ENCODE results near the gene MON2.
A peak's percentile ranks its signal among the peaks of the same experiment; 100 is the strongest.

Gene MON2

DNA sequence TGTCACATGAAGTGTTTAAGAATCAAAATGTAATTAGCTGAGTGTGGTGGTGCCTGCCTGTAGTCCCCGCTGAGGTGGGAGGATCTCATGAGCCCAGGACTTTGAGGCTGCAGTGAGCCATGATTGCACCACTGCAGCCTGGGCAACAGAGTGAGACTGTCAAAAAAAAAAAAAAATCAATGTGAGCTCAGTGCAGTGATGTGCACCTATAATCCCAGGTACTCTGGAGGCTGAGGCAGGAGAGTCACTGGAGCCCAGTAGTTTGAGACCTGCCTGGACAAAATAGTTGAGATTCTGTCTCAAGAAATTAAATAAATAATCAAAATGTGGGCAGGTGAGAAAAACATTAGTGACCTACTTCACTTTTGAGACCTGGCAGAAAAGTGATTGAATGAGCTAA, 140.0 kb downstream of the MON2 start:
- no peak for DNase-seq (ENCODE audit: low spot score)

DNA sequence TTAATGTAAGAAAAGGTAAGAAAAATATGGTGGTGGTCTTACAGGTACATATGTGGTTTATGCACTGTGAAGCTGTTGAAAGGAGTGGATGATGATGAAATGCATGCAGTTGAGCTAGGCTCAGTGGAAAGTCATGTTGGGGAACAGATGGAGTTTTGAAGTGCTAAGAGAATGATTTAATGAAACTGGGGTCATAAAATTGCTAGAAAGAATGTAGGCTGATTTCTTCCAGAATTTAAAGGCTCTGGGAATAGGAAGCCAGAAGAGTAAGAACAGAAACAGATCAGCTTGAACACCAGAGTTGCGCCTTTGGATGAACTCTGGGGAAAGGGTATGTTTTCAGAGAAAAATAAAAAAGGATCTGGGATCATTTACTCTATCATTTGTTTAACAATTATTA, 146.5 kb downstream of the MON2 start:
- DNase-seq (ENCODE audit: low spot score): no peak

DNA sequence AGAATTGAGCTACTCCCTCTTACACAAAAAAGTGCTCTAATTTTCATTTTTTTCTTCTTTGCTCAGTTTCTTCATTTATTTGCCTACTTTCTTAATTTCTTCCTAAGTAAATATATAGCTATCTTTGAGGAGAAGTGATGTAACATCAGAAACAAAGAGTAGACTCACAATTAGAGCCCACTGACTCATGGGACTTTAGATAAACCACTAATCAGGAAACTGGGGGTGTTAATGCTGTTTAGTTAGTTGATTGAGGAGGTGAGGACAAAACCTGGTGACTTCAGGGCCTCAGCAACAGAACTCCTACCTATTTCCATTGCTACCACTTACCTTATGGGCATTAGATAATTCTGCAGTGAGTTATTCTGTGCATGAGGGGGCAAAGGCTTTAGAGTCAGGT, 151.7 kb downstream of the MON2 start:
- DNase-seq (ENCODE audit: low spot score): no peak

GRCh38 chr12:62618930-62619329, 152.3 kb downstream of the MON2 start:
- DNase-seq (ENCODE audit: low spot score): no peak

DNA sequence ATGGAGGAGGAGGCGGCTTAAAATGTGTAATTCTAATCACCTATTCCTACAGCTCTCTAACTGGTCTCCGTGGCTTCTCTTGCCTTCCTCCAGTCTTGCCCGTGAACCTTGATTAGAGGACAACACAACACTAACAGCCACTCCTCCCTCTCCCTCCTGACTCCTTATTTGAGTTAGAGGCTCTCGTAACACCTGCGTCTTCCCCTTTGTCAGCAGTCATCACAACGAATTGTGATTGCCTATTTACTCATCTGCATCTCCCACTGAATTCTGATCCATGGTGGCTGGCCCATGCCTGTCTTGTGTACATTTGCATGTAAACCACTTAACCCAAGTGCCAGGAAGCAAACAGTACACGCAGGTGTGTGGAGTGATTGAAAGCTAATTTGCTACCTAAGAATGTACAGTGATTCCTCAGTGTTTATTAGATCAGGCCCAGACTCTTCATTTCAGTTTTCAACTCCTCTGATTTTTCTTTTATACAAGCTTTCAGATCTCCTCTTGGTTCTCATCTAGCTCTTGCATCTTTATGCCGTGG, 154.5 kb downstream of the MON2 start:
- DNase-seq (ENCODE audit: low spot score): no peak

DNA sequence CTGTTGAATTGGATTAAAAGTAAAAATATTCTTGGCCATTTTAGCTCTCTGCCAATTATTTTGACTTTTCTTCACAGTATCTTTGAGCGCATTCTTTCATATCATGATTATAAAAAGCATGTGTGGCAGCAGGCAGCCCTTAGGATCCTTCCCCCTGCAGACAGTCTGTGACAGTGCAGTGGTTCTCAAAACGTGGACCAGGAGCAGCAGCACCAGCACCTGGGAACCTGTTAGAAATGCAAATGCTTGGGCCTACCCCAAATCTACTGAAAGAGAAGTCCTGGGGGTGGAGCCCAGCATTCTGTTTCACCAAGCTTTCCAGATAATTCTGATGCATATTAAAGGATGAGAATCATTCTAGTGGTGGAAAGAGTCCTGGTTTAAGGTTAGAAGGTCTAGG, 155.6 kb downstream of the MON2 start:
- DNase-seq (ENCODE audit: low spot score): no peak

- no peak for DNase-seq (ENCODE audit: low spot score)
Observed at GRCh38 chr12:62625228-62625627, 158.6 kb downstream of the MON2 start.

- no peak for DNase-seq (ENCODE audit: low spot score)
Observed at GRCh38 chr12:62627181-62627580, 160.6 kb downstream of the MON2 start.

GRCh38 chr12:62629413-62629812, 162.8 kb downstream of the MON2 start:
- DNase-seq (ENCODE audit: low spot score): no peak

DNA sequence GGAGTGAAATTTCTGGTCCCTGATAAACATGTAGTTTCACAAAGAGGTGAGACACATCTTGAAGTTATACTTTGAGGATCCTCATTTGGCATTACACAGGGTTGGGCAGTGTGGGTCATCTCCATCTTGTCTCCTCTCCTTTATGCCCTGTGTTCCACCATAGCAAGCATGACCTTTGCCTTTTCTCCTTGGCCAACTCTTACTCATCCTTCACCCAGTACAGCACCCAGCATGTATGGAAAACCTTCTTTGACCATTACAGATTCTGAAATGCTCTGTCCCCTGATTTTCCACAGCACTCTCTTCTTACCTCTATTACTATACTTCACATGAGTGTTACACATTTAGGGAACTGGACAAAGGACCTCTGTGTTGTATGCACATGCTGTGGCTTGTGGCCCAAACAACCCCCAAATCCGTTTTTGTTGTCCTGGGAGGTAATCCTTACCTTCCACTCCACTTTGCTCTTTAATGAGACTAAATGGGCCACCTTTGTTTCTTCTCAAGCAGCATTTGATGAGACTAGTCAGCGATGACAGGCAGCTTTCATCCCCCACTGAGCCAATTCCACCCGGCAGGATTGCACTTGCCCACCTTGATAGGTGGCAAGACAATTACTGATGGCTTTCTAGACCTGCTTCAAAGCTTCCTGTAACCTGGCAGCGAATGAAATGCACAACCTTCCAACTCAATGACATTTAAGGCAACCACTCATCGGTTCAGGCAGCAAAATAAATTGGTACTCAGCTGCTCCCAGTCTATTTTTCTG, 163.5 kb downstream of the MON2 start:
- DNase-seq (ENCODE audit: low spot score): no peak

GRCh38 chr12:62631471-62632410, 165.1 kb downstream of the MON2 start:
- DNase-seq (ENCODE audit: low spot score): no peak

GRCh38 chr12:62632411-62632918, 165.8 kb downstream of the MON2 start:
- DNase-seq (ENCODE audit: low spot score): no peak

DNA sequence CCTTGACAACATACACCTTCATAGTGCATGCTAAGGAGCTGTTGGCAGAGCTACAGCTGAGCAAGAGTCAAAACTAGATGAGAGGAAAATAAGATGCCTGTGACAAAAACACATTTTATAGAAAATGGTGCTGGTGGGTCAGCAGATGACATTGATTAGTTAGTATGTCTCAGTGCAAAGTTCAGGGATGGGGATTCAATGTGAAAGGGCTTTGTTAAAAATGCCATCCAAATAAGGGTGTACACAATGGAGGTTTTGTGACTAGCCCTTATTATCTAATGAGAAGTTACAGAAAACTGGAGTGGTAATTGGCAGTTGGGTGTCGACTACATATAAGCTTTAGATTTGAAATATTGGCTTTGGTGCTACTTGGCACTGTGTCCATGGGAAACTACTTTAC, 169.0 kb downstream of the MON2 start:
- DNase-seq (ENCODE audit: low spot score): no peak

- DNase-seq (ENCODE audit: low spot score): no peak
Observed at GRCh38 chr12:62637679-62638078, 171.1 kb downstream of the MON2 start.

GRCh38 chr12:62640910-62641448, 174.4 kb downstream of the MON2 start:
- DNase-seq (ENCODE audit: low spot score): peak; percentile 83

GRCh38 chr12:62642486-62642885, 175.9 kb downstream of the MON2 start:
- DNase-seq (ENCODE audit: low spot score): no peak

GRCh38 chr12:62643486-62643885, 176.9 kb downstream of the MON2 start:
- no peak for DNase-seq (ENCODE audit: low spot score)

DNA sequence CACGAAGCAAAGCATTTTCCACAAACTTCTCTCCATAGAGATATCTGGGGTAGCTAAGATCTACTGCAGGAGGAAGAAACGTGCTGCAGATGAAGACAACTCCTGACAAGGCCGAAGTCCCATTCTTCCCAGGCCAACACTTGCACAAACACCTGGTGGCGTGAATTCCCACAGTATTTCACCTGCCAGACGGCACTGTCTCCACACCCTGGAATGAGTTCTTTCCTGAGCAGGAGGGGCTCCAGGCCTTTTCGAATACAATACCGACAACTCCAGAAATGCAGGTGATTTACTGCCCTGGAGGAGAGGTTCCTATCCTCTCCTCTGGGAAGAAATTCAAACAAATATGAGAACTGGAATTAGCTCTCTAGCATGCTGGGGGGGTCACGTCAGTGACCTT, 179.9 kb downstream of the MON2 start:
- DNase-seq (ENCODE audit: low spot score): no peak

GRCh38 chr12:62647586-62647985, 181.0 kb downstream of the MON2 start:
- DNase-seq (ENCODE audit: low spot score): no peak

GRCh38 chr12:62649412-62650138, 182.9 kb downstream of the MON2 start:
- DNase-seq (ENCODE audit: low spot score): no peak

Data from activated CD4-positive, alpha-beta T cell treated with anti-CD3 and anti-CD28 coated beads, Interleukin-2, Interleukin-4, amounts not matched to agents 100 ng/mL and 50 ng/mL, durations not matched to agents 16 hours and 8 hours (primary cell).